Lung (tissue), 12 donors: ENCODE measurements around the gene TMEM94. TPM values are rescaled to one million over a fixed set of nuclear protein-coding genes. Genes with fewer than 3 reads are reported as not detected.

Experiments used
- ATAC-seq: fragments of 200-7000 bp; cut with Tn5 transposase; one replicate; pipeline ENCODE4 v1.9.1; 2020; ENCODE audit warnings: moderate number of reproducible peaks; ENCODE audit not compliant: insufficient read depth, low FRiP score
- DNase-seq, 3 donors: peaks; one replicate each; pipeline ENCODE4 v3.0.0-alpha.2; 2013 to 2017
- H3K27ac ChIP-seq, 2 donors: one replicate each; pipeline ENCODE4 v1.5.1; 2013; ENCODE audit warnings: mild to moderate bottlenecking in 2 of 2, moderate library complexity in 2 of 2, control low read depth in 1 of 2, inconsistent platforms in 1 of 2, low read depth in 1 of 2, low read length in 1 of 2
- H3K27me3 ChIP-seq, 3 donors: one replicate each; pipeline ENCODE4 v1.5.1; 2013; ENCODE audit warnings: low read length in 2 of 3; ENCODE audit not compliant: control insufficient read depth in 3 of 3, insufficient read depth in 3 of 3
- H3K36me3 ChIP-seq, 4 donors: one replicate each; pipeline ENCODE4 v1.5.1; 2013; ENCODE audit warnings: low read length in 4 of 4, mild to moderate bottlenecking in 1 of 4, moderate library complexity in 1 of 4; ENCODE audit not compliant: control insufficient read depth in 4 of 4, insufficient read depth in 4 of 4
- H3K4me1 ChIP-seq, 5 donors: one replicate each; pipeline ENCODE4 v1.5.1; 2013; ENCODE audit warnings: low read length in 5 of 5, mild to moderate bottlenecking in 2 of 5, moderate library complexity in 1 of 5; ENCODE audit not compliant: control insufficient read depth in 5 of 5, insufficient read depth in 5 of 5
- H3K4me3 ChIP-seq: one replicate; pipeline ENCODE4 v1.5.1; 2013; ENCODE audit warnings: mild to moderate bottlenecking, control low read depth, moderate library complexity
- H3K9ac ChIP-seq, 2 donors: one replicate each; pipeline ENCODE4 v1.5.1; 2013; ENCODE audit warnings: low read length in 2 of 2, control low read depth in 1 of 2; ENCODE audit not compliant: insufficient read depth in 1 of 2
- H3K9me3 ChIP-seq, 4 donors: one replicate each; pipeline ENCODE4 v1.5.1; 2013; ENCODE audit warnings: low read length in 3 of 4, mild to moderate bottlenecking in 1 of 4, moderate library complexity in 1 of 4; ENCODE audit not compliant: control insufficient read depth in 4 of 4, insufficient read depth in 3 of 4
- WGBS, 2 donors: extraction: QIAGEN DNeasy Blood & Tissue Kit; methylation state at CpG; one replicate each; pipeline ENCODE4 v1.1.7; 2013; 5-methylcytosine and 5-hydroxymethylcytosine counted together
- polyA plus RNA-seq, 2 donors: library from polyadenylated mRNA; stranded (reverse); fragments of 200-250 nt; gene quantifications; one replicate each; pipeline ENCODE4 v1.2.1, GENCODE V29; 2013
- total RNA-seq, 2 donors: library from RNA; depleted of rRNA in 1 of 2; stranded (reverse); fragments of >200 nt in 1 of 2; gene quantifications; one replicate each; pipeline ENCODE4 v1.2.1, GENCODE V29; 2014 to 2021
- TF ChIP-seq, protein P1 (sequence below): IDR thresholded peaks from 2 replicates; pipeline ENCODE4 v1.5.1; 2012; ENCODE audit warnings: mild to moderate bottlenecking; ENCODE audit errors: control extremely low read depth, extremely low read depth
- donor health status: control.
- donor health status: control.
- donor health status: Bipolar disorder and iron deficiency.
- donor health status: healthy.
- donor health status: DM: yes; HTN: yes; CAD: no.

Gene TMEM94
- total and polyA plus RNA-seq, 4 donors: 40.0 to 82.3 (median 53.3) TPM

DNA sequence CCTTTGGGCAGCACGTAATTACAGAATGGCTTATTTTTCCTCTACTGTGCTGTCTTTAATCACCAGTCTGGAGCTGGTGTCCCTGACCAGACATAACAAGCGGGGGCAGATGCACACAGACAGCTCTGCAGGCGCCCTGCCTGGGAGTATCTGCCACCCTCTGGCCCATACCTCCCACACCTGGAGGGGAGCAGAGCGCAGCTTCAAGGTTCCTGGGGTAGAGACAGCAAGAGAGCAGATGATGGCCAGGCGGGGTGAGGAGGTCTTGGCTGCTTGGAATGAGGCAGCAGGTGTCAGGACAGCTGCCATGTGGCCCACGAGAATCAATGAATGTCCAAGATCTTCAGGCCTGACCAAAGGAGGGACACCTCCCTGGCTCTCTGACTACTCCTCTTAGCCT, 23.8 kb downstream of the TMEM94 start:
- Histone ChIP-seq H3K27me3 (no peaks in the 10 kb centered on the region), H3K4me1 (peaks cover 9 to 31% (median 20%) of the 10 kb centered on the region in 5 donors), H3K4me3 (no peak overlapping the region), H3K9ac (no peak overlapping the region), H3K9me3 (no peaks in the 10 kb centered on the region), H3K27ac (no peak overlapping the region), H3K36me3 (peaks cover 0 to 4% (median 0%) of the 10 kb centered on the region in 4 donors)
- TF ChIP-seq, protein P1, sequence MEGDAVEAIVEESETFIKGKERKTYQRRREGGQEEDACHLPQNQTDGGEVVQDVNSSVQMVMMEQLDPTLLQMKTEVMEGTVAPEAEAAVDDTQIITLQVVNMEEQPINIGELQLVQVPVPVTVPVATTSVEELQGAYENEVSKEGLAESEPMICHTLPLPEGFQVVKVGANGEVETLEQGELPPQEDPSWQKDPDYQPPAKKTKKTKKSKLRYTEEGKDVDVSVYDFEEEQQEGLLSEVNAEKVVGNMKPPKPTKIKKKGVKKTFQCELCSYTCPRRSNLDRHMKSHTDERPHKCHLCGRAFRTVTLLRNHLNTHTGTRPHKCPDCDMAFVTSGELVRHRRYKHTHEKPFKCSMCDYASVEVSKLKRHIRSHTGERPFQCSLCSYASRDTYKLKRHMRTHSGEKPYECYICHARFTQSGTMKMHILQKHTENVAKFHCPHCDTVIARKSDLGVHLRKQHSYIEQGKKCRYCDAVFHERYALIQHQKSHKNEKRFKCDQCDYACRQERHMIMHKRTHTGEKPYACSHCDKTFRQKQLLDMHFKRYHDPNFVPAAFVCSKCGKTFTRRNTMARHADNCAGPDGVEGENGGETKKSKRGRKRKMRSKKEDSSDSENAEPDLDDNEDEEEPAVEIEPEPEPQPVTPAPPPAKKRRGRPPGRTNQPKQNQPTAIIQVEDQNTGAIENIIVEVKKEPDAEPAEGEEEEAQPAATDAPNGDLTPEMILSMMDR: no peak
- ATAC-seq: no peak
- DNase-seq: no peak
- WGBS, 2 donors: 95 to 97% methylated on average over 6 of the region's 6 CpGs

DNA sequence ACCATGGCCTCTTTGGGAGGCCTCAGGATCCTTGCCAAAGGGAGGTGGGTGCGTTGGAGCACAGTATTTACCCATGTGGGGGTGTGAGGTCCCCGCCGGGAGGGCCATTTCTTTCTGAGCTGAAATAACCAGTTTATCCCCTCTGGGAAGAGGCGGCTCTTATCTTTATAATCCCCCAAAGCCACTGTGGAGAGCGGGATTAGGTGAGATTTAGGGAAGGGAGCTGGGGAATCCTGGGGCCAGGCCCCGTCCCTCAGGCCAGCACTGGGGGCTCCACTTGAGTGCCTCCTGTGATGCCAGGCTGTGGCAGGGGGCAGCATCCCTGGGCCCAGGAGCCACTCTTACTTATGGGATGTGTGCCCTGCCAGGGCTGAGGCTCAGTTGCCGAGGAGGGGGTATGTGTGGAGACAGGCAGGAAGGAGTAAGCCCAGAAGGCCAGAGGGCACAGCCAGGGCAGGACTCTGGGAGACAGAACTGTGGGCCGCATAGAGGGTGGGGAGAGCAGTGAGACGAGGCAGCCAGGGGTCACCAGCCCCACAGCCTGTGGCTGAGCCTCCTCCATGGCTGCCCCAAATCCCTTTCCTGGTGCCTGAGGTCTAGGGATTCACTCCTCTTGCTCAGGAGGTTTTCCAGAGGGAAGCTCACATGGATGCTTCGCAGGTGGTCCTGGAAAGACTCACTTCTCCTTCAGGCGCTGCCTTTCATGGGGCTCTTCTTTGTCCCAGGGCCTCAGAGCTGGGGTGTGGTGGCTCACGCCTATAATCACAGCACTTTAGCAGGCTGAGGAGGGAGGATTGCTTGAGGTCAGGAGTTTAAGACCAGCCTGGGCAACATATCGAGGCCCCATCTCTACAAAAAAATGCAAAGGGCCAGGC, 25.0 kb downstream of the TMEM94 start:
- TF ChIP-seq, protein P1: no peak
- 80 to 86% methylated on average over 13 of the region's 13 CpGs for WGBS, 2 donors
- H3K27me3 ChIP-seq: no peaks in the 10 kb centered on the region
- DNase-seq: no peak
- H3K4me3 ChIP-seq: no peak overlapping the region
- peaks cover 8 to 24% (median 9%) of the 10 kb centered on the region in 5 donors for H3K4me1 ChIP-seq
- ATAC-seq: no peak
- H3K27ac ChIP-seq: no peak overlapping the region
- peaks cover 0 to 4% (median under 1%) of the 10 kb centered on the region in 4 donors for H3K36me3 ChIP-seq
- H3K9me3 ChIP-seq: no peaks in the 10 kb centered on the region
- H3K9ac ChIP-seq: no peak overlapping the region

DNA sequence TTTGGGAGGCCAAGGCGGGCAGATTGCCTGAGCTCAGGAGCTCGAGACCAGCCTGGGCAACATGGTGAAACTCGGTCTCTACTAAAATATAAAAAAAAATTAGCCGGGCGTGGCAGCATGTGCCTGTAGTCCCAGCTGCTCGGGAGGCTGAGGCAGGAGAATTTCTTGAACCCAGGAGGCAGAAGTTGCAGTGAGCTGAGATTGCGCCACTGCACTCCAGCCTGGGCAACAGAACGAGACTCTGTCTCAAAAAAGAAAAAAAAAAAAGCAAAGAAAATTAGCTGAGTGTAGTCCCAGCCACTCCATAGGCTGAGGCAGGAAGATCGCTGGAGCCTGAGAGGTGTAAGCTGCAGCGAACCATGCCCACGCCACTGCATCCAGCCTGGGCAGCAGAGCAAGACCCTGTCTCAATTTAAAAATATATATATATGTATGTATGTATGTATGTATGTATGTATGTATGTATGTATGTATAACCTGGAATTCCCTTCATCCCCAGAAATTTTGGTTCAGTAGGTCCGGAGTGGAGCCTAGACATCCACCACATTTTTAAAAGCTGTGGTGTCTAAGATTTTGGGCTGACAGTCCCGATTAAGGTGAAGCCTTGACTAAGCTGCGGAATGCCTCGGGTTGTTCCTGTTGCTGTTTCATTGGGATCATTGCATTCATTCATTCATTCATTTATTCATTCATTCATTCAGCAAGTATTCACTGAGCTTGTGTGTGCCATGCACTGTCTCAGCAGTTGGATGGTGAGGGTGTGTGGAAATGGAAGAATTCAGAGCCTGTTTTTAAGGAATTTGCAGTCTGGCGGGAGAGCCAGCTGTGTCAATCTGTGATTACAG, 25.9 kb downstream of the TMEM94 start:
- DNase-seq: no peak
- Histone ChIP-seq H3K27me3 (no peaks in the 10 kb centered on the region), H3K9ac (peak overlapping the region in 1 of 2 donors; percentile 4), H3K36me3 (peaks cover 0 to 3% (median 0%) of the 10 kb centered on the region in 4 donors), H3K4me1 (peaks cover under 1 to 19% (median 2%) of the 10 kb centered on the region in 5 donors), H3K4me3 (no peak overlapping the region), H3K9me3 (no peaks in the 10 kb centered on the region), H3K27ac (no peak overlapping the region)
- ATAC-seq: no peak
- 79 to 80% methylated on average over 16 of the region's 16 CpGs for WGBS, 2 donors
- TF ChIP-seq, protein P1: no peak
